Endodermal cell (in vitro differentiated cells): ENCODE results near the gene HSFX2. TPM values are rescaled to one million over a fixed set of nuclear protein-coding genes. Genes with fewer than 3 reads are reported as not detected.
A peak's percentile ranks its signal among the peaks of the same experiment; 100 is the strongest.

Experiments used
- DNase-seq: peaks from one replicate; pipeline ENCODE4 v3.0.0-alpha.2; 2017
- H3K27ac ChIP-seq: 2 replicates; pipeline ENCODE4 v1.5.1; 2013; ENCODE audit warnings: mild to moderate bottlenecking, low read depth, low read length, moderate library complexity
- H3K27me3 ChIP-seq: 2 replicates; pipeline ENCODE4 v1.6.1; 2013; ENCODE audit warnings: mild to moderate bottlenecking, low read length, moderate library complexity; ENCODE audit not compliant: insufficient read depth, control insufficient read depth, poor library complexity, severe bottlenecking
- H3K36me3 ChIP-seq: 2 replicates; pipeline ENCODE4 v1.7.0; 2013; ENCODE audit warnings: mild to moderate bottlenecking, low read length, moderate library complexity; ENCODE audit not compliant: control insufficient read depth, insufficient read depth
- H3K4me1 ChIP-seq: one replicate; pipeline ENCODE4 v1.7.0; 2013; ENCODE audit warnings: low read length; ENCODE audit not compliant: control insufficient read depth, insufficient read depth
- H3K4me3 ChIP-seq: 2 replicates; pipeline ENCODE4 v1.5.1; 2013; ENCODE audit warnings: mild to moderate bottlenecking, low read length, moderate library complexity
- H3K9ac ChIP-seq: 2 replicates; pipeline ENCODE4 v1.6.1; 2013; ENCODE audit warnings: mild to moderate bottlenecking, low read length, moderate library complexity; ENCODE audit not compliant: poor library complexity, severe bottlenecking; ENCODE audit errors: extremely low read depth
- H3K9me3 ChIP-seq: 2 replicates; pipeline ENCODE4 v1.6.1; 2013; ENCODE audit warnings: mild to moderate bottlenecking, low read length, moderate library complexity; ENCODE audit not compliant: control insufficient read depth
- H3K27ac Mint-ChIP-seq: 2 replicates; pipeline ENCODE4 v1.8.0; 2020; ENCODE audit warnings: mixed read lengths
- H3K27me3 Mint-ChIP-seq: 2 replicates; pipeline ENCODE4 v1.8.0; 2021; ENCODE audit warnings: mild to moderate bottlenecking, mixed read lengths; ENCODE audit not compliant: insufficient read depth
- H3K36me3 Mint-ChIP-seq: 2 replicates; pipeline ENCODE4 v1.8.0; 2020; ENCODE audit warnings: low read depth, mixed read lengths
- H3K4me1 Mint-ChIP-seq: 2 replicates; pipeline ENCODE4 v1.8.0; 2020; ENCODE audit warnings: mixed read lengths
- H3K4me3 Mint-ChIP-seq: 2 replicates; pipeline ENCODE4 v1.8.0; 2020; ENCODE audit warnings: mild to moderate bottlenecking, moderate library complexity, mixed read lengths
- H3K9me3 Mint-ChIP-seq: 2 replicates; pipeline ENCODE4 v1.8.0; 2020; ENCODE audit warnings: mild to moderate bottlenecking, mixed read lengths
- CTCF ChIP-seq: fragments of 200-600 bp; sonication (generic); conservative IDR thresholded peaks from 2 replicates; pipeline ENCODE4 v1.5.0; 2021; ENCODE audit warnings: antibody characterized with exemption, mild to moderate bottlenecking
- WGBS, 2 experiments: methylation state at CpG; one replicate each; pipeline versions ENCODE4 v1.1.5 to v1.1.7; 2013; ENCODE audit warnings: missing lambda C conversion rate in 2 of 2, mixed read lengths in 1 of 2; ENCODE audit not compliant: insufficient coverage in 1 of 2, insufficient read length in 1 of 2; 5-methylcytosine and 5-hydroxymethylcytosine counted together
- total RNA-seq, 2 donors: library from RNA; stranded (reverse); fragmentation: NEBNext Ultra II Directional in 1 of 2; extraction: Animal tissue kit (Norgen Biotek cat#: 25700) in 1 of 2; gene quantifications; 2 replicates in 1 of 2; 3 replicates in 1 of 2; pipeline ENCODE4 v1.2.1, GENCODE V29; 2021

HSFX2 gene
- total RNA-seq, 2 donors from 2014 or later, result not detected

DNA sequence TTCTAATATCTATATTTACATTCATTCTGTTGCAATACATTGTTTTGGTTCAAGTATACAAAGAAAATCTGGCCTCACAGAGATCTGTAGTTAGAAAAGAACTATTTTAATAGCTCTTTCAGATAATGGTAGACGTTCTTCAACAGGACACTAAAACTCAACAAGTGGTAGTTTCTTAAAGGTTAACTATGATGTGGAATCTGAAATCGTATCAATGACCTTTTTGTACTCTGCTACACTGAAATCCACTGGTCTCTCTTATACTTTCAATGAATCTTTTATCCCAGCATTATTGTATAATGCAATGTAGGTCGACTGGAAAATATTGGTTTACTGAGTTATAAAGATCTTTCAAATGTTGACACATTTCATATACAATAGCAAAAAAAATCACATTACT, 23.8 kb upstream of the HSFX2 start:
- H3K4me1 Mint-ChIP-seq, result peaks cover 2% of the 10 kb centered on the region
- H3K27ac ChIP-seq, result no peak overlapping the region
- no peak for TF ChIP-seq CTCF
- H3K36me3 ChIP-seq, result peaks cover 20% of the 10 kb centered on the region
- peaks cover 12% of the 10 kb centered on the region for H3K36me3 Mint-ChIP-seq
- no peak for DNase-seq
- peaks cover 39% of the 10 kb centered on the region for H3K9me3 Mint-ChIP-seq
- no peaks in the 10 kb centered on the region for H3K27me3 ChIP-seq
- H3K4me3 Mint-ChIP-seq, result no peak overlapping the region
- H3K9ac ChIP-seq, result no peak overlapping the region
- no peaks in the 10 kb centered on the region for H3K27me3 Mint-ChIP-seq
- no peak overlapping the region for H3K4me3 ChIP-seq
- peaks cover 4% of the 10 kb centered on the region for H3K4me1 ChIP-seq
- no peaks in the 10 kb centered on the region for H3K9me3 ChIP-seq
- 100% methylated on average over 1 of the region's 3 CpGs for WGBS, 2 experiments
- no peak overlapping the region for H3K27ac Mint-ChIP-seq

DNA sequence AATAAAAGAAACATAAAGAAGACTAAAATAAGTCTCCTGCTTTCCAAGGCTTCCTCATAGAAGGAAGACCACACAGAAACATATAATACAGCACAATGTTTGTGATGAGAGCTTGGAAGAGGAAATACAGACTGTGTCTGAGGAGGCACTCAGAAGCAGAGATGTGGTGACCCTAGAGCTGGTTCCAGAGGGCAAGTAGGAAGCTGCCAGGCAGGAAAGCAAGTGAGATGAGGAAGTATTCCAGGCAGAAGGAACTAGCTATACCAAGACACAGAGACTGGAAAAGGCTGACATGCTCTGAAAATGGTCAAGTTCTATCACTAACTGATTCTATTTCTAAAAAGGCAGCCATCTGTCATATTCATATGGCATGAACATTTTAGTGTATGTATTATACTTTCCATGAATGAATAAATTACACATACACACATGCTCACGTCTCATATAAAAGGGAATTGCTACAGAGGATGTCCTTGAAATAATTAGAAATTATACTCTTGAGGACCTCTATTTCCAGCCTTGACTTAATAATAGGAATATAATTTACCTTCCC, 16.6 kb upstream of the HSFX2 start:
- Histone ChIP-seq H3K9ac (no peak overlapping the region), H3K27me3 (no peaks in the 10 kb centered on the region), H3K27ac (no peak overlapping the region), H3K4me3 (peak overlapping the region; percentile 60), H3K4me1 (peaks cover 2% of the 10 kb centered on the region), H3K36me3 (peaks cover 47% of the 10 kb centered on the region), H3K9me3 (no peaks in the 10 kb centered on the region)
- Mint-ChIP-seq H3K27ac (no peak overlapping the region), H3K9me3 (peaks cover 55% of the 10 kb centered on the region), H3K4me1 (peaks cover 2% of the 10 kb centered on the region), H3K4me3 (no peak overlapping the region), H3K27me3 (no peaks in the 10 kb centered on the region), H3K36me3 (peaks cover 24% of the 10 kb centered on the region)
- no peak for TF ChIP-seq CTCF
- no peak for DNase-seq
- no CpG with 5 or more reads among the region's 1 CpG for WGBS, 2 experiments

- H3K9me3 Mint-ChIP-seq, result peaks cover 63% of the 10 kb centered on the region
- H3K27ac Mint-ChIP-seq, result no peak overlapping the region
- Histone ChIP-seq H3K36me3 (peaks cover 56% of the 10 kb centered on the region), H3K4me3 (no peak overlapping the region), H3K27me3 (no peaks in the 10 kb centered on the region), H3K9ac (no peak overlapping the region), H3K4me1 (no peaks in the 10 kb centered on the region), H3K9me3 (no peaks in the 10 kb centered on the region), H3K27ac (no peak overlapping the region)
- H3K4me3 Mint-ChIP-seq, result no peak overlapping the region
- H3K27me3 Mint-ChIP-seq, result no peaks in the 10 kb centered on the region
- DNase-seq, result peak; percentile 58
- peaks cover 32% of the 10 kb centered on the region for H3K36me3 Mint-ChIP-seq
- WGBS, 2 experiments, result 97% methylated on average over 5 of the region's 5 CpGs; no CpG with 5 or more reads in 1 of the 2 experiments
- H3K4me1 Mint-ChIP-seq, result peaks cover 2% of the 10 kb centered on the region
- no peak for TF ChIP-seq CTCF
These were observed 15.4 kb upstream of the HSFX2 start for GRCh38 chrX:149610511-149610910.
